Endothelial cell of coronary artery (primary cell): ENCODE measurements around the gene TASL. TPM values are rescaled to one million over a fixed set of nuclear protein-coding genes. Genes with fewer than 3 reads are reported as not detected.

Experiments used
- total RNA-seq: library from RNA; depleted of rRNA; stranded (reverse); fragments of >200 nt; gene quantifications from 2 replicates; pipeline ENCODE4 v1.2.3, GENCODE V29; 2014

TASL gene, protein sequence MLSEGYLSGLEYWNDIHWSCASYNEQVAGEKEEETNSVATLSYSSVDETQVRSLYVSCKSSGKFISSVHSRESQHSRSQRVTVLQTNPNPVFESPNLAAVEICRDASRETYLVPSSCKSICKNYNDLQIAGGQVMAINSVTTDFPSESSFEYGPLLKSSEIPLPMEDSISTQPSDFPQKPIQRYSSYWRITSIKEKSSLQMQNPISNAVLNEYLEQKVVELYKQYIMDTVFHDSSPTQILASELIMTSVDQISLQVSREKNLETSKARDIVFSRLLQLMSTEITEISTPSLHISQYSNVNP
- total RNA-seq, result not detected in 2 replicates

DNA sequence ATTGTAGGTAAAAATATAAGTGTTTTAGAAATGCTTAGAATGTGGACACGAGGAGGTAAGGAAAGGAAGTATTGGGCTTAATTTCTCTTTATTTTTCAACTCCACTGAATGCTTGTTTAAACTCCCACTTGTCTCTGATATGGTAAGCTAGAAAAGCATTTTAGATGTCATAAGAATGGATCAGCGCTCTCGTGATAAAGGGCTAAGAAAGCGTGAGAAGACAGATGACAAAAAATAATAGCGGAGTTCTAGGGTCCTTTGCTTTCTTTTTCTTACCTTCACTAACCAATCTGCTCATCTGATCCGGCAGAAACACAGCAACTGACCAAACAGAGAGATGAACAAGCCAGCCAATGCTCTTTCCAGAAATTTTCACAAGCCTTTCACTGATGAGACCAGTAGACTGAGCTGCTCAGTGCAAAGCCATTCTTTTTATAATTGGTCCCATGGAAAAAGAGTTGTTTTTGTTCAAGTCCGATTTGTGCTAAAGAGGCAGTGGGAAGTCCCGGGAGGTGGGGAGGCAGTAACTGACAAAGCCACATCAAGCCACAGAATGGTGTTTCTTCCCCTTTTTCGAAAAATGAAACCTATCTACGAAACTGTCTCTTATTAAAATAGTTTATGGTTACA, at the start of gene TASL:
TSS of gene TASL (minus strand) at position 405 of the 630 bp plus-strand sequence. CDS start 17,411 bp downstream, outside the sequence.

Other genes with a start within 250 kb of the TASL start
- gene GK, start 75.7 kb upstream of the TASL start, total RNA-seq, result 1.5 and 2.7 TPM in 2 replicates